Stimulated activated naive CD4-positive, alpha-beta T cell (primary cell): ENCODE results near the gene SDF4.

ENCODE experiments used
- DNase-seq, 6 experiments: peaks; one replicate each; lab custom pipeline; 2025; lab: John Stamatoyannopoulos, UW

The SDF4 gene

DNA sequence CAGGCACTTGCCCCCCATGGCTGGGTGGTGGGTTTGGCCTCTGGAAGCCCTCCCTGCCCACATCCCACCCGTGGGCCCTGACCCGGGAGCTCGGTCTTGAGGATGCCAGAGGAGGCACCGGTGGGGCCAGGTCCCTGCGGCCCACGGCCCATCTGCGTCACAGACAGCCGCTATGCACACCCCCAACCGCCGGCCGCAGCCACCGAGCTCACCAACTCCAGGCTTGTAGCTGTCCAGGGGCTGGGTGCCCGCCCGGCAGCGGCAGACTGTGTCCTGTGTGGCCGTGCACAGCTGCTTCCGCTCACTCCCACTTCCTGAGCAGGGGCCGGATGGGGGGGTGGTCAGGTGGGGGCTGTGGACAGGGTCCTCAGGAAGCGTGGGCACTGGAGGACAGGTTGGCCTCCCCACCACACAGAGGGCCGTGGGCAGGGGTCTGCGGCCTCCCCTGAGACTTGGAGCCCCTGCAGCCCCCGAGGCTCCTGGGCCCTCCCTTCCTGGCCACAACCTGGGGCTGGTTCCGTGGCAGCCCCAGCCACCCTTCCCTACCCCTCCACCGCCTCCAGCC, 18.9 kb downstream of the SDF4 start:
- no peak for DNase-seq

- no peak for DNase-seq
Observed at GRCh38 chr1:1211541-1212441, 20.0 kb downstream of the SDF4 start.

DNA sequence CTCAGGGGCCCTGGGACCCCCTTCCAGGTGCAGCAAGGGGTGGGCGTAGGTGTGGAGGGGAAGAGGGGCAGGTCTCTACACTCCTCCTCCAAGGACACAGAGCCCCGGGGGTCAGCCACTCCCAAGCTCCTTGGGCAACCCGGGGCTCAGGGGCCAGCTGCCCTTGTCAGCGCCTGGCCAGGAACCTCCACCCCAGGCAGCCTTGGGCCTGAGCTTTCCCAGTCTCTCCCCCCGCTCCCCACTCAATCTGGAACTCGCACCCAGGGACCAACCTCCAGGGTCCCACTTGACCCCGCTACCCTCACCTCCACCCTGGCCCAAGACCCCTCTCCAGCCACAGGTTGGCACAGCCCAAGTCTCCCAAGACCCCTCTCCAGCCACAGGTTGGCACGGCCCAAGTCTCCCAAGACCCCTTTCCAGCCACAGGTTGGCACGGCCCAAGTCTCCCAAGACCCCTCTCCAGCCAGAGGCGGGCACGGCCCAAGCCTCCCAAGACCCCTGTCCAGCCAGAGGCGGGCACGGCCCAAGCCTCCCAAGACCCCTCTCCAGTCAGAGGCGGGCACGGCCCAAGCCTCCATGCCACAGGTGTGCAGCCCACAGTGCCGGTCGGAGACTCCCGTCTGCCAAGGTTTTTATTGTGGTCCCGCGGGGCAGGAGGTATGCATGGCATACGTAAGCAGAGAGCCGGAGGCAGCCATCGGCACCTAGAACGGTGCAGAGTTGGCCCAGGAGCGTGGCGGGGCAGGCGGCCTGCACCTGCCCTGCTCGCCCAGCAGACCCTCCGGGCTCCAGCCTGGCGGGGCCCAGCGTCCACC, 20.9 kb downstream of the SDF4 start:
- no peak for DNase-seq

GRCh38 chr1:1208713-1209433, 22.9 kb downstream of the SDF4 start:
- DNase-seq, result peak in 2 of 6 experiments; percentile 17 to 25

DNA sequence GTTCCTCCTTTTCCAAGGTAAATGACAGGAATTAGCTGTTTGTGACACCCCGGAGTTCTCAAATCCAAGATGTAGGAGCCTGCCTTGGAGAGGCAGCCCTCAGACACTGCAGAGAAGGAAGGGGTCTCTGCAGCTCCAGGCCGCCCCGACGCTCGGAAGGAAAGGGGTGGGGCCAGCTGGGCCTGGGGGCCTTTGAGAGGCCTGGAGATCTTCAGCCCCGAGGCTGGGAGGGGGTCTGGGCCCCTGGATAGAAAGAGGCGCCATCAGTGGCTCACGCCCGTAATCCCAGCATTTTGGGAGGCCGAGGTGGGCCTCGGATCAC, 24.3 kb downstream of the SDF4 start:
- no peak for DNase-seq

- DNase-seq, result no peak
Observed at GRCh38 chr1:1206966-1207531, 24.8 kb downstream of the SDF4 start.

GRCh38 chr1:1206376-1206965, 25.3 kb downstream of the SDF4 start, which contains the start of gene TNFRSF18:
TNFRSF18 (minus strand) TSS chr1:1206592; CDS start chr1:1206571, 21 bp downstream.
- DNase-seq, result no peak

DNA sequence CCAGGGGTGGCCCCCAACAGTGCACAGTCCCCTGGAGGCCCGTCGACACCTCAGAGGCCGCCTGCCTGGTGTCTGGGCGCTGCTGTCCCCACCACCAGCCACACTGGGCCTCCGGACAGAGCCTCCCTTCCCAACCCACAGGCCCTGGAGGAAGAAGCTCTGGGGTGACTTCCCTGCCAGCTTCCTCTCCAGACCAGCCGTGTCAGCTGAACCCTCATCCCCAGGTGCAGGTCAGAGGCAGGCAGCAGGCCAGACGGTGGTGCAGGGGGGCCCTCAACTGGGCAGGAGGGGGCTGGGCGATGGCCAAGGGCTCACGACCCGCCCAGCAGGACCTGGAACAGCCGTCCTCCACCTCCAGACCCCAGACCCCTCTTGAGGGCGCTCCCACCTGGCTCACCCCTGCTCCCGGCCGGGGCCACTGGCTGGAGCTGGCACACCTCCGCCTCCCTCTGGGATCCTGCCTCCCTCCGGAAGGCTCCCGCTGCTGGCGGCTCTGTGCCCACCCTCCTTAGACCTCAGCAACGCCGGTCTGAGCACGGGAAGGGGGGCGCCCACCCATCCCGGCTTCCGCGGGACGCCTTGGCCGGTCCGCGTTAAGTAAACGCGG, 25.9 kb downstream of the SDF4 start:
- no peak for DNase-seq

GRCh38 chr1:1204998-1205768, 26.6 kb downstream of the SDF4 start:
- no peak for DNase-seq

DNA sequence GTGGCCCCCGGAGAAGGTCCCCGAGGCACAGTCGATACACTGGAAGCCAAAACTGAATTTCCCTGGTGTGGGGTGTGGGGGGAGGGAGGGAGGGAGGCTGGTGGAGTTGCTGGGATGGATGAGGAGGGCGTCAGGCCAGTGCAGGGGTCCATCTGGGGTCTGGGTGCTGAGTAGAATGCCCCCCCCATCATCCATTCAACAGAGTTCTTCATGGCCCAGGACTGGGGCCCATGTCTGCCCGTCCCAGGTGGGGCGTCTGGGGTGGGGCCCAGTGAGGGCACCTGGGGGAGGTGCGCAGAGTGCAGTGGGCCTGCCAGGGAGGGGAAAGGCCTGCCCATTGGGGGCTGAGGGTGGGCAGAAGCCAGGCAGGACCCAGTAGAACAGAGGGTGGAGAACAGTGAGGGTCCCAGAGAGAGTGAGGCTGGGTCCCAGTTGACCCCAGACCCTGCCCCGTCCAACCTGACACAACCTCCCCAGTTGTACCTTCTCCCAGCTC, 27.3 kb downstream of the SDF4 start:
- DNase-seq, result no peak

GRCh38 chr1:1203561-1204424, 28.0 kb downstream of the SDF4 start:
- no peak for DNase-seq

GRCh38 chr1:1202831-1203560, 28.8 kb downstream of the SDF4 start:
- no peak for DNase-seq

DNA sequence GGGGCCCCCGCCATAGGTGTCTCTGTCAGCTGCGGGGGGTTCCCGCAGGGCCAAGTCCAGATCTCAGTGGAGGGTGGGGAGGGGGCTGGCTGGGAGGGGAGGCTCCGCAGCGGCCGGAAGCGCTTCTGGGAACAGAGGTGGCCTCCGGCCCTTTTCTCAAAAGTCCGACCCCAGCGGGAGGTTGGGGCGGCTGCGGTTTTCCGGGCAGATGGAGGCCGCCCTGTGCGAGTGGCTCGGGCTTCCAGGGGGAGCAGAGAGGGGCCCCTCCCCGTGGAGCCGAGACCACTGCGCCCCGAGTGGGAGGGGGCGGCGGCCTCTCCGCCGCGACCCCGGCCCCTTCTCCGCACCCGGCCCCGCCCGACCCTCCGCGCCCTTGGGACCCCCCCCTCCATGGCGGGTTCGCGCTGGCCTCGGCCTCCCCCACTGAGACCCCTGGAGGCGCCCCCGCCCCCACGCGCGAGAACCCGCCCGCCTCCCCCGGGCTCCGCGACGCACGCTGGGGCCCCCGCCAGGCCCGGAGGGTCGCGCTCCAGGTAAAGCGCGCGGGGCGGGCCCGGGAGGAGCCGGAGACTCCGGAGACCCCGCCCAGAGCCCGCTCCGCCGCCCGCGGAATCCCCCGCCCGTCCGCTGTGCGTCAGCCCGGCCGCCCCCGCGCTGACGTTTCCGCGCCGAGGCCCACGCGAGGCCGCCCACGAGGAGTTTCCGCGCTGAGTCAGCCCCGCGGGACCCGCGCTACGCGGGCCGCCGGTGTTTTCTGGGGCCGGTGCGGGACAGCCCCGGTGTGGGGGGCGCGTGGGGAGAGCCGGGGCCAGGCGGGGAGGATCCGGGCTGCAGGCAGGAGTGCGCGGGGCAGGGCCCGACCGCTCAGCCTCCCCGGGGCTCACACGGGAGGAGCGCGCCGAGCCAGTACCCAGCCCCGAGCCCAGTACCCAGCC, 30.7 kb downstream of the SDF4 start:
- peak; percentile 72 to 85 (median 81) for DNase-seq

GRCh38 chr1:1199961-1200875, 31.6 kb downstream of the SDF4 start:
- DNase-seq, result no peak

DNA sequence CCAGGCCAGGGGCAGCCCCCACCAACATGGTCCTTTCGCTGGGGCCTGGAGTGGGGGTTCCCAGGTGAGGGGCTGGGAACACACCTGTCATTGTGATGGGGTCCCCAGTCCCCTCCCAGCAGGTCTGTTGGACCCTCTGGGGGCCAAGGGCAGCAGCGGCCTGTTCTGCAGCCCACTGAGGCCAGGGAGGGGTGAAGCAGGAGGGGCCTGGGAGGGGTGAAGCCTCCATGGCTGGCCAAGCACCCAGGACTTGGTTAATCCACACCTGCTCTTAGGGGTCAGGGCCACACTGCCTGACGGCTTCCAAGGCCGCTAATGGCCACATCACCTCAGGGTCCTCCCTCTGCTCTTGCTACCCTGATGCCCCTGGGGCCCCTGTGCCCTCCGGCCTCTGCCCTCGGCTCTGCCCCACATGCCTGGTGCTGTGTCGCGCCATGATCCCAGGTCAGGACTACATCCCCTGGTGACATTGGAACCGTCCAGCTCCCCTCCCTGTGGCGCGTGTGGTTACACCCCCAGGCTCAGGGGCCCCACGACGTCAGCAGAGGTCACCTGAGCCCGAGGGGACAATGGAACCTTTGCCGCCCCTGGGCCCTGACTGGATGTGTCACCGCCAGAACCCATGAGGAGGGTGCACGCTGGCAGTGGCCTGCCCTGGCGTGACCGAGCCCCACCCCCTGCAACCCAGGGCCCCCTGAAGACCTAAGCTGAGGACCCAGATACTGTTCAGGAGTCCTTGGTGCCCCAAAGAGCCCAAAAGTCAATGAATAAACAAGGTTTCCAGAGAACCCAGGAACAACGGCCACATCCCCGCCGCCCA, 32.5 kb downstream of the SDF4 start:
- DNase-seq, result no peak
